MM.1S (cell line): ENCODE results near the gene MEG3.

Experiments
- DNase-seq: peaks from one replicate; pipeline ENCODE4 v3.0.0-alpha.2; 2015
- H2AFZ ChIP-seq: fragments of 300-600 bp; sonication (generic); 2 replicates; pipeline ENCODE4 v1.6.0; 2016; ENCODE audit warnings: antibody characterized with exemption, low read length
- H3F3A ChIP-seq: fragments of 300-600 bp; sonication (generic); 2 replicates; pipeline ENCODE4 v1.6.1; 2016; ENCODE audit warnings: mild to moderate bottlenecking, antibody characterized with exemption, low read length, moderate library complexity, mixed read lengths; ENCODE audit not compliant: insufficient read depth
- H3K27ac ChIP-seq: fragments of 300-600 bp; sonication (generic); 2 replicates; pipeline ENCODE4 v1.5.1; 2016; ENCODE audit warnings: mild to moderate bottlenecking, low read length
- H3K27me3 ChIP-seq: fragments of 300-600 bp; sonication (generic); replicated peaks from 2 replicates; pipeline ENCODE4 v1.6.0; 2016; ENCODE audit warnings: low read length; ENCODE audit not compliant: insufficient read depth
- H3K36me3 ChIP-seq: fragments of 300-600 bp; sonication (generic); replicated peaks from 2 replicates; pipeline ENCODE4 v1.6.1; 2016; ENCODE audit warnings: mild to moderate bottlenecking, low read length, mixed read lengths; ENCODE audit not compliant: insufficient read depth
- H3K4me1 ChIP-seq: fragments of 300-600 bp; sonication (generic); 2 replicates; pipeline ENCODE4 v1.6.1; 2016; ENCODE audit warnings: low read length, mixed read lengths
- H3K4me2 ChIP-seq: fragments of 300-600 bp; sonication (generic); 2 replicates; pipeline ENCODE4 v1.6.0; 2016; ENCODE audit warnings: low read depth, low read length
- H3K4me3 ChIP-seq: fragments of 300-600 bp; sonication (generic); 2 replicates; pipeline ENCODE4 v1.5.1; 2016; ENCODE audit warnings: low read length, mixed read lengths
- H3K79me2 ChIP-seq: fragments of 300-600 bp; sonication (generic); 2 replicates; pipeline ENCODE4 v1.6.1; 2016; ENCODE audit warnings: mixed run types, low read length, mixed read lengths
- H3K9ac ChIP-seq: fragments of 300-600 bp; sonication (generic); 2 replicates; pipeline ENCODE4 v1.6.1; 2016; ENCODE audit warnings: low read length, mixed read lengths
- H3K9me2 ChIP-seq: fragments of 300-600 bp; sonication (generic); replicated peaks from 2 replicates; pipeline ENCODE4 v1.6.1; 2016; ENCODE audit warnings: mild to moderate bottlenecking, low read length, mixed read lengths; ENCODE audit not compliant: insufficient read depth
- H3K9me3 ChIP-seq: fragments of 300-600 bp; sonication (generic); replicated peaks from 2 replicates; pipeline ENCODE4 v1.6.1; 2016; ENCODE audit warnings: mild to moderate bottlenecking, low read length, mixed read lengths; ENCODE audit not compliant: insufficient read depth
- H4K20me1 ChIP-seq: fragments of 300-600 bp; sonication (generic); 2 replicates; pipeline ENCODE4 v1.6.1; 2016; ENCODE audit warnings: mild to moderate bottlenecking, low read length, moderate library complexity, mixed read lengths; ENCODE audit not compliant: insufficient read depth
- CTCF ChIP-seq: fragments of 300-600 bp; sonication (generic); IDR thresholded peaks from 2 replicates; pipeline ENCODE4 v1.5.1; 2016; ENCODE audit warnings: antibody characterized with exemption, low read length, mixed read lengths
- EZH2 ChIP-seq: fragments of 300-600 bp; sonication (generic); optimal IDR thresholded peaks from 2 replicates; pipeline ENCODE3; 2017; ENCODE audit warnings: low read depth, mild to moderate bottlenecking, antibody characterized with exemption, low read length, mixed read lengths
- EZH2phosphoT487 ChIP-seq: fragments of 300-600 bp; sonication (generic); IDR thresholded peaks from 2 replicates; pipeline ENCODE4 v1.6.1; 2018; ENCODE audit warnings: antibody characterized with exemption, low read length

Gene MEG3

GRCh38 chr14:100872259-100873095, 46.6 kb downstream of the MEG3 start:
- Histone ChIP-seq H3K4me1 (no peaks in the 10 kb centered on the region), H3K4me3 (no peak overlapping the region), H3F3A (no peaks in the 10 kb centered on the region), H4K20me1 (no peaks in the 10 kb centered on the region), H3K36me3 (no peaks in the 10 kb centered on the region), H3K79me2 (no peaks in the 10 kb centered on the region), H3K9me3 (no peaks in the 10 kb centered on the region), H3K27ac (no peak overlapping the region), H3K9ac (no peak overlapping the region), H3K27me3 (no peaks in the 10 kb centered on the region; the same call in 1 of the 2 replicates), H2AFZ (no peak overlapping the region), H3K9me2 (no peaks in the 10 kb centered on the region), H3K4me2 (no peak overlapping the region)
- no peak for DNase-seq
- TF ChIP-seq EZH2 (no peak), CTCF (no peak), EZH2phosphoT487 (no peak)

- Histone ChIP-seq H3K79me2 (no peaks in the 10 kb centered on the region), H3K9me3 (no peaks in the 10 kb centered on the region), H3K9me2 (no peaks in the 10 kb centered on the region), H3F3A (no peaks in the 10 kb centered on the region), H2AFZ (no peak overlapping the region), H4K20me1 (no peaks in the 10 kb centered on the region), H3K4me3 (no peak overlapping the region), H3K4me2 (no peak overlapping the region), H3K36me3 (no peaks in the 10 kb centered on the region), H3K27ac (no peak overlapping the region), H3K4me1 (no peaks in the 10 kb centered on the region), H3K27me3 (no peaks in the 10 kb centered on the region; the same call in 1 of the 2 replicates), H3K9ac (no peak overlapping the region)
- no peak for TF ChIP-seq EZH2phosphoT487
- no peak for TF ChIP-seq CTCF
- no peak for TF ChIP-seq EZH2
- no peak for DNase-seq
Observed at GRCh38 chr14:100873096-100873482, 47.2 kb downstream of the MEG3 start.

DNA sequence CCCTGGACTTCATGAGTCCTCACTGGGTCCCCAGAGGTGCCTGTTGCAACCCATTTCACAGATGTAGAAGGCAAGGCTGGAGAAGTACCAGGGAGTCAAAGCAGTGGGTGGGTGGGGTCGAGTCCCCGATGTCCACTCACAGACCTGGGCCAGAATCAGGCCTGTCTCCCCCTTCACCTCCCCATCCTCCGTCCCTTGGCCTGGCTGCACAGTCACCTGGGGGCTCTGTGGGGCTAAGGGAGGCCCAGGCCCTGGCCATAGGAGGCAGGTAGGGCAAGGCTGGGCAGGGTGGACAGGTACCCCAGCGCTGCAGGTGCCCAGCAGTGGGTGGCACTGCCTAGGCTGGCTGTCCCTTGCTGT, 48.1 kb downstream of the MEG3 start:
- Histone ChIP-seq H3K36me3 (no peaks in the 10 kb centered on the region), H2AFZ (no peak overlapping the region), H3K79me2 (no peaks in the 10 kb centered on the region), H4K20me1 (no peaks in the 10 kb centered on the region), H3K4me1 (no peaks in the 10 kb centered on the region), H3K4me3 (no peak overlapping the region), H3K9me3 (no peaks in the 10 kb centered on the region), H3F3A (no peaks in the 10 kb centered on the region), H3K27me3 (no peaks in the 10 kb centered on the region), H3K9me2 (no peaks in the 10 kb centered on the region), H3K9ac (no peak overlapping the region), H3K27ac (no peak overlapping the region), H3K4me2 (no peak overlapping the region)
- DNase-seq, result no peak
- no peak for TF ChIP-seq EZH2phosphoT487
- TF ChIP-seq EZH2, result no peak
- TF ChIP-seq CTCF, result no peak
